H4 (cell line): Measurements from ENCODE around the gene GCHFR. TPM values are rescaled to one million over a fixed set of nuclear protein-coding genes. Genes with fewer than 3 reads are reported as not detected.
A peak's percentile ranks its signal among the peaks of the same experiment; 100 is the strongest.

Experiments used
- DNase-seq: peaks from one replicate; pipeline ENCODE4 v3.0.0-alpha.2; 2015; ENCODE audit warnings: low spot score
- total RNA-seq: library from RNA; depleted of rRNA; stranded (reverse); fragments of >200 nt; shearing (Covaris generic); gene quantifications from 2 replicates; pipeline ENCODE4 v1.2.3, GENCODE V29; 2014

The GCHFR gene
- total RNA-seq, 1 experiment from 2014 or later, result 43.2 TPM

GRCh38 chr15:40775740-40776536 lies 12.1 kb downstream of the GCHFR start:
- DNase-seq, result no peak

- DNase-seq, result peak; percentile 78
Measured at GRCh38 chr15:40776537-40777141, 12.8 kb downstream of the GCHFR start.

GRCh38 chr15:40782609-40783227 lies 18.9 kb downstream of the GCHFR start:
- DNase-seq, result peak; percentile 46

GRCh38 chr15:40785164-40785563 lies 21.3 kb downstream of the GCHFR start:
- no peak for DNase-seq

- DNase-seq, result no peak
Measured at GRCh38 chr15:40785814-40786213, 21.9 kb downstream of the GCHFR start.

GRCh38 chr15:40787344-40787841 lies 23.5 kb downstream of the GCHFR start:
- peak; percentile 69 for DNase-seq

- no peak for DNase-seq
Measured at GRCh38 chr15:40787991-40788390, 24.1 kb downstream of the GCHFR start.

GRCh38 chr15:40789119-40789518 lies 25.3 kb downstream of the GCHFR start:
- DNase-seq, result no peak

- no peak for DNase-seq
Measured at GRCh38 chr15:40789999-40790398, 26.1 kb downstream of the GCHFR start.

- DNase-seq, result no peak
Measured at GRCh38 chr15:40790718-40791117, 26.9 kb downstream of the GCHFR start.

- no peak for DNase-seq
Measured at GRCh38 chr15:40792394-40792793, 28.5 kb downstream of the GCHFR start.

GRCh38 chr15:40793216-40793989 lies 29.5 kb downstream of the GCHFR start:
- DNase-seq, result peak; percentile 75

GRCh38 chr15:40796041-40796440 lies 32.2 kb downstream of the GCHFR start:
- no peak for DNase-seq

GRCh38 chr15:40796512-40796911 lies 32.6 kb downstream of the GCHFR start:
- DNase-seq, result no peak

GRCh38 chr15:40799523-40799922 lies 35.7 kb downstream of the GCHFR start:
- no peak for DNase-seq

GRCh38 chr15:40803076-40803475 lies 39.2 kb downstream of the GCHFR start:
- no peak for DNase-seq

- no peak for DNase-seq
Measured at GRCh38 chr15:40803688-40804087, 39.8 kb downstream of the GCHFR start.

- DNase-seq, result no peak
Measured at GRCh38 chr15:40806672-40807027, 42.8 kb downstream of the GCHFR start.

- peak; percentile 97 for DNase-seq
Measured at GRCh38 chr15:40807028-40807887, 43.4 kb downstream of the GCHFR start, which contains the start of the genes DNAJC17 and ZFYVE19. Gene DNAJC17, minus strand, starts transcription at chr15:40807473. Its CDS starts 27 bp downstream, at chr15:40807446. Gene ZFYVE19, plus strand, starts transcription at chr15:40807089. Its CDS starts 501 bp downstream, at chr15:40807590.

- no peak for DNase-seq
Measured at GRCh38 chr15:40807888-40808461, 44.1 kb downstream of the GCHFR start.
